MCF 10A (cell line): ENCODE results near the gene PI4KA. TPM values are rescaled to one million over a fixed set of nuclear protein-coding genes. Genes with fewer than 3 reads are reported as not detected.
"Not testable (repeated sequence)": the region's sequence is repeated elsewhere in the genome, so short reads cannot be mapped to it uniquely, and the experiment has no call there.

ENCODE experiments used
- BruUV-seq: library from RNA; stranded (reverse); fragments of 400-500 nt; replicated peaks from 2 replicates; lab custom pipeline; 2021; lab: Mats Ljungman, UMichigan
- CTCF ChIA-PET: fragments of 300-600 bp; sonication (Branson Sonifier 250); formaldehyde crosslinking; extraction: SDS; loops from one replicate; lab custom pipeline; 2021; ENCODE audit warnings: antibody characterized with exemption, inconsistent platforms; lab: Yijun Ruan, JAX
- POLR2A ChIA-PET: fragments of 300-600, 350-650 bp; sonication (Branson Sonifier 250); formaldehyde crosslinking; extraction: SDS; loops from one replicate; lab custom pipeline; 2020; ENCODE audit warnings: antibody characterized with exemption, inconsistent platforms; lab: Yijun Ruan, JAX
- DNase-seq: peaks from one replicate; pipeline ENCODE4 v3.0.0-alpha.2; 2018; ENCODE audit not compliant: unreplicated experiment
- H3K27ac Mint-ChIP-seq: one replicate; pipeline ENCODE4 v1.8.0; 2022; ENCODE audit warnings: mild to moderate bottlenecking, low read depth, mixed read lengths; ENCODE audit not compliant: unreplicated experiment
- H3K27me3 Mint-ChIP-seq: one replicate; pipeline ENCODE4 v1.8.0; 2022; ENCODE audit warnings: mixed read lengths; ENCODE audit not compliant: insufficient read depth, unreplicated experiment
- H3K36me3 Mint-ChIP-seq: one replicate; pipeline ENCODE4 v1.8.0; 2022; ENCODE audit warnings: mild to moderate bottlenecking, moderate library complexity, mixed read lengths; ENCODE audit not compliant: insufficient read depth, unreplicated experiment
- H3K4me1 Mint-ChIP-seq: one replicate; pipeline ENCODE4 v1.8.0; 2022; ENCODE audit warnings: mixed read lengths; ENCODE audit not compliant: insufficient read depth, unreplicated experiment
- H3K4me3 Mint-ChIP-seq: one replicate; pipeline ENCODE4 v1.8.0; 2022; ENCODE audit warnings: mild to moderate bottlenecking, moderate library complexity, mixed read lengths; ENCODE audit not compliant: unreplicated experiment
- H3K9me3 Mint-ChIP-seq: one replicate; pipeline ENCODE4 v1.8.0; 2022; ENCODE audit warnings: mixed read lengths; ENCODE audit not compliant: unreplicated experiment
- CTCF ChIP-seq: fragments of 200-600 bp; IDR thresholded peaks from one replicate; pipeline ENCODE4 v1.8.0; 2022; ENCODE audit warnings: antibody characterized with exemption, mild to moderate bottlenecking; ENCODE audit not compliant: unreplicated experiment
- intact Hi-C: fragments of 100-400 bp; cut with micrococcal nuclease; formaldehyde crosslinking; loops from 2 replicates; pipeline ENCODE4 v1.14.1; 2022
- total RNA-seq: library from RNA; stranded (reverse); gene quantifications from 2 replicates; pipeline ENCODE4 v1.2.3, GENCODE V29; 2022

PI4KA gene
- total RNA-seq, 1 experiment from 2014 or later = 39.0 TPM

GRCh38 chr22:20840646-20841371 lies 17.8 kb downstream of the PI4KA start:
- BruUV-seq = no TSS peak
- no peaks in the 10 kb centered on the region for H3K36me3 Mint-ChIP-seq
- no peaks in the 10 kb centered on the region for H3K27me3 Mint-ChIP-seq
- ChIA-PET POLR2A (no interaction called here), CTCF (interaction anchor here (0.6 kb wide), 1 partner anchor 16 kb away, joined by 3 read pairs; no protein-coding TSS in a partner anchor)
- no peak for TF ChIP-seq CTCF
- no peaks in the 10 kb centered on the region for H3K9me3 Mint-ChIP-seq
- no peak for DNase-seq
- H3K27ac Mint-ChIP-seq = no peak overlapping the region
- no peak overlapping the region for H3K4me3 Mint-ChIP-seq
- H3K4me1 Mint-ChIP-seq = peaks cover 6% of the 10 kb centered on the region
- intact Hi-C loops = no loop called here

GRCh38 chr22:20839837-20840645 lies 18.6 kb downstream of the PI4KA start:
- CTCF ChIA-PET = interaction anchor here (0.6 kb wide), 1 partner anchor 17 kb away, joined by 3 read pairs; no protein-coding TSS in a partner anchor
- no peaks in the 10 kb centered on the region for H3K27me3 Mint-ChIP-seq
- H3K4me1 Mint-ChIP-seq = peaks cover 6% of the 10 kb centered on the region
- H3K4me3 Mint-ChIP-seq = no peak overlapping the region
- BruUV-seq = no TSS peak
- no peak for DNase-seq
- no peak for TF ChIP-seq CTCF
- no peak overlapping the region for H3K27ac Mint-ChIP-seq
- H3K36me3 Mint-ChIP-seq = peaks cover 3% of the 10 kb centered on the region
- intact Hi-C loops = no loop called here
- POLR2A ChIA-PET = no interaction called here
- H3K9me3 Mint-ChIP-seq = no peaks in the 10 kb centered on the region

DNA sequence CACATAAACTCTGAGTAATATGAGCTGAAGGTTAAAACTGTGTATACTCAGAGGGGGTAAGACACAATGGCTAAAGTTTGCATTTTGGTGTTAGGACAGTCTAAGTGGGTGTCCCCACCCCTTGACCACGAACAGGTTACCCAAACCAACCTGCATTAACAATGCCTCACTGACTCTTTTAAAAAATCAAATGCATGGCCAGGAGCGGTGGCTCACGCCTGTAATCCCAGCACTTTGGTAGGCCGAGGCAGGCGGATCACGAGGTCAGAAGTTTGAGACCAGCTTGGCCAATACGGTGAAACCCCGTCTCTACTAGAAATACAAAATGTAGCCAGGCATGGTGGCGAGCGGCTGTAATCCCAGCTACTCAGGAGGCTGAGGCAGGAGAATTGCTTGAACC lies 19.3 kb downstream of the PI4KA start:
- H3K27ac Mint-ChIP-seq, H3K36me3 Mint-ChIP-seq, H3K9me3 Mint-ChIP-seq, POLR2A ChIA-PET, intact Hi-C loops, H3K4me3 Mint-ChIP-seq, H3K4me1 Mint-ChIP-seq, H3K27me3 Mint-ChIP-seq, DNase-seq, BruUV-seq, CTCF ChIA-PET: not testable (repeated sequence)

DNA sequence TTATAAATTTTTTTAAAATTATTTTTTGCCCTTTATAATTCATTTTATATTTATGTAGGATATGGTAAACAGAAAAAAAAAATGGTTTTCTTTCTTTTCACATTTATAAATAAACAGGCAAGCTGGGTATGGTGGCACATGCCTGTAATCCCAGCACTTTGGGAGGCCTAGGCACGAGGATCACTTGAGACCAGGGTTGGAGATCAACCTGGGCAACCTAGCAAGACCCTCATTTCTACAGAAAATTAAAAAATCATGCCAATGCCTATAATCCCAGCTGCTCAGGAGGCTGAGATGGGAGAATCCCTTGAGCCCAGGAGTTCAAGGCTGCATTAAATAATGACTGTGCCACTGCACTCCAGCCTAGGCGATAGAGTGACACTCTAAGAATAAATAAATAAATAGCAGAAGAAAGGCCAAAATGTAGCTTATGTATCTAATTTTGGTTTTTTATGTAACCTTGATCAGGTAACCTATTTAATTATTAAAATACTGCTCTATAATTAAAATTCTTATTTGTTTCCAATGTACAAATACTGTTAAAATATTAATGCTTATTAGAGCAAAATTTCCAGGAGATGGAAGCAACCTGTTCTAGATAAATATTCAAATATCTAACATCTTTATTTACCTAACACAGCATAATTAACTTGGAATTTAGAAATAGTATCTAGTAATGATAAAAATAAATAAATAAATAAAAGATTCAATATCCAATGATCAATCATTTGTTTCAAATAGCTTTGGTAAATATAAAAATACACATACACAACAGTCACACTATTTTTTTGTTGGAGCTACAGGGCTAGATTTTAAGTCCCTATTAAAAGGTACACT lies 21.4 kb downstream of the PI4KA start:
- Mint-ChIP-seq H3K36me3 (peaks cover 31% of the 10 kb centered on the region), H3K9me3 (no peaks in the 10 kb centered on the region), H3K4me3 (no peak overlapping the region), H3K4me1 (peaks cover 6% of the 10 kb centered on the region), H3K27ac (no peak overlapping the region), H3K27me3 (no peaks in the 10 kb centered on the region)
- no peak for TF ChIP-seq CTCF
- DNase-seq = no peak
- ChIA-PET CTCF (no interaction called here), POLR2A (no interaction called here)
- BruUV-seq = no TSS peak
- intact Hi-C loops = no loop called here
